Stimulated activated CD8-positive, alpha-beta memory T cell treated with anti-CD3 and anti-CD28 coated beads, Interleukin-7, amount 100 ng/mL, for 4 hours (primary cell): ENCODE results near the gene CMTM7.
"Not testable (repeated sequence)": the region's sequence is repeated elsewhere in the genome, so short reads cannot be mapped to it uniquely, and the experiment has no call there.

ENCODE experiments used
- DNase-seq, 2 donors: peaks; one replicate each; pipeline ENCODE4 v3.0.0-alpha.2; 2020; ENCODE audit warnings: low read depth in 2 of 2

Gene CMTM7

GRCh38 chr3:32436816-32437189, 45.1 kb downstream of the CMTM7 start:
- DNase-seq, result no peak

- DNase-seq, result no peak
Observed at GRCh38 chr3:32437896-32438295, 46.2 kb downstream of the CMTM7 start.

GRCh38 chr3:32438596-32439344, 47.1 kb downstream of the CMTM7 start:
- DNase-seq, result no peak

- DNase-seq, result not testable (repeated sequence)
Observed at GRCh38 chr3:32439421-32439820, 47.8 kb downstream of the CMTM7 start.

- no peak for DNase-seq
Observed at GRCh38 chr3:32440611-32441350, 49.1 kb downstream of the CMTM7 start.

- no peak for DNase-seq
Observed at GRCh38 chr3:32442766-32443165, 51.1 kb downstream of the CMTM7 start.

- DNase-seq, result no peak
Observed at GRCh38 chr3:32443478-32443877, 51.8 kb downstream of the CMTM7 start.

GRCh38 chr3:32447865-32448400, 56.3 kb downstream of the CMTM7 start:
- no peak for DNase-seq

- no peak for DNase-seq
Observed at GRCh38 chr3:32448686-32449474, 57.2 kb downstream of the CMTM7 start.

- no peak for DNase-seq
Observed at GRCh38 chr3:32449691-32450090, 58.0 kb downstream of the CMTM7 start.

GRCh38 chr3:32450426-32450825, 58.8 kb downstream of the CMTM7 start:
- DNase-seq, result no peak

- no peak for DNase-seq
Observed at GRCh38 chr3:32450992-32451659, 59.5 kb downstream of the CMTM7 start.

- DNase-seq, result no peak
Observed at GRCh38 chr3:32452009-32452408, 60.4 kb downstream of the CMTM7 start.

- no peak for DNase-seq
Observed at GRCh38 chr3:32453346-32453745, 61.7 kb downstream of the CMTM7 start.

GRCh38 chr3:32454111-32454510, 62.5 kb downstream of the CMTM7 start:
- no peak for DNase-seq

GRCh38 chr3:32454731-32455608, 63.3 kb downstream of the CMTM7 start:
- DNase-seq, result no peak

- no peak for DNase-seq
Observed at GRCh38 chr3:32455609-32456428, 64.2 kb downstream of the CMTM7 start.

- DNase-seq, result no peak
Observed at GRCh38 chr3:32456429-32457130, 64.9 kb downstream of the CMTM7 start.

GRCh38 chr3:32457971-32458471, 66.4 kb downstream of the CMTM7 start:
- DNase-seq, result peak in 1 of 2 donors; percentile 28
